Panc1 (cell line): ENCODE data around the gene MRPL55. TPM values are rescaled to one million over a fixed set of nuclear protein-coding genes. Genes with fewer than 3 reads are reported as not detected.

Experiments
- ATAC-seq: fragments of 200-7000 bp; cut with Tn5 transposase; 2 replicates; pipeline ENCODE4 v1.9.1; 2020; ENCODE audit warnings: mild to moderate bottlenecking, moderate library complexity
- BruUV-seq: library from RNA; stranded (reverse); fragments of 400-500 nt; replicated peaks from 2 replicates; lab custom pipeline; 2021; lab: Mats Ljungman, UMichigan
- CTCF ChIA-PET: fragments of 300-600 bp; sonication (Branson Sonifier 250); formaldehyde crosslinking; loops from one replicate; lab custom pipeline; 2022; ENCODE audit warnings: antibody characterized with exemption; lab: Charles Lee
- POLR2A ChIA-PET: fragments of 300-600 bp; sonication (Branson Sonifier 250); formaldehyde crosslinking; loops from one replicate; lab custom pipeline; 2022; ENCODE audit warnings: antibody characterized with exemption; lab: Charles Lee
- DNase-seq: peaks from one replicate; pipeline ENCODE4 v3.0.0-alpha.2; 2010; ENCODE audit warnings: low read depth, low spot score
- H3K27ac ChIP-seq: 2 replicates; pipeline ENCODE4 v1.5.1; 2011; ENCODE audit warnings: mild to moderate bottlenecking, low read length, inconsistent platforms
- H3K27me3 ChIP-seq: fragments of 200-500 bp; sonication (Bioruptor generic); 2 replicates; pipeline ENCODE4 v1.6.0; 2014; ENCODE audit warnings: low read length, inconsistent platforms; ENCODE audit not compliant: control insufficient read depth, insufficient read depth
- H3K36me3 ChIP-seq: fragments of 200-500 bp; sonication (Bioruptor generic); 2 replicates; pipeline ENCODE4 v1.5.1; 2014; ENCODE audit warnings: inconsistent platforms, mild to moderate bottlenecking, low read length, moderate library complexity; ENCODE audit not compliant: control insufficient read depth, insufficient read depth
- H3K4me1 ChIP-seq: 2 replicates; pipeline ENCODE4 v1.5.1; 2011; ENCODE audit warnings: inconsistent platforms, mild to moderate bottlenecking, low read length, moderate library complexity; ENCODE audit not compliant: control insufficient read depth, insufficient read depth
- H3K4me3 ChIP-seq, 2 experiments: 2 replicates each; pipeline ENCODE4 v1.5.1; 2011 to 2012; ENCODE audit warnings: low read depth in 2 of 2, low read length in 2 of 2, mild to moderate bottlenecking in 2 of 2, inconsistent platforms in 1 of 2, moderate library complexity in 1 of 2
- H3K9me3 ChIP-seq: fragments of 200-500 bp; sonication (Bioruptor generic); 2 replicates; pipeline ENCODE4 v1.5.1; 2014; ENCODE audit warnings: low read depth, mild to moderate bottlenecking, inconsistent platforms, low read length, moderate library complexity; ENCODE audit not compliant: control insufficient read depth, insufficient read depth
- POLR2AphosphoS5 ChIP-seq: IDR thresholded peaks from 2 replicates; pipeline ENCODE4 v1.6.1; 2012; ENCODE audit warnings: mild to moderate bottlenecking, low read depth, low read length, moderate library complexity
- SIN3A ChIP-seq: IDR thresholded peaks from 2 replicates; pipeline ENCODE4 v1.6.1; 2012; ENCODE audit warnings: low read depth, mild to moderate bottlenecking, low read length, moderate library complexity, borderline replicate concordance; ENCODE audit not compliant: insufficient read depth
- TCF7L2 ChIP-seq: IDR thresholded peaks from 2 replicates; pipeline ENCODE4 v1.6.1; 2011; ENCODE audit warnings: mild to moderate bottlenecking, low read depth, low read length, inconsistent platforms
- in situ Hi-C: cut with HindIII; loops from 2 replicates; pipeline ENCODE4 v1.10.0; 2016; ENCODE audit warnings: low sequenced_read_pairs, low pct_unique_long_range_greater_than_20kb
- intact Hi-C: fragments of 100-400 bp; cut with micrococcal nuclease; formaldehyde crosslinking; loops from one replicate; pipeline ENCODE4 v1.10.0; 2022; ENCODE audit not compliant: unreplicated experiment
- total RNA-seq: library from RNA; stranded (reverse); gene quantifications from one replicate; pipeline ENCODE4 v1.2.1, GENCODE V29; 2021; ENCODE audit not compliant: unreplicated experiment
- TF ChIP-seq, protein P1 (sequence below), 2 experiments: IDR thresholded peaks; 2 replicates each; pipeline ENCODE4 v1.6.1; 2011 to 2012; ENCODE audit warnings: low read depth in 2 of 2, control low read depth in 1 of 2, low read length in 1 of 2, mild to moderate bottlenecking in 1 of 2, moderate library complexity in 1 of 2; ENCODE audit not compliant: insufficient read depth in 1 of 2
- TF ChIP-seq, protein P2 (sequence below): fragments of 450-650 bp; IDR thresholded peaks from 2 replicates; pipeline ENCODE4 v1.5.1; 2017; ENCODE audit warnings: mild to moderate bottlenecking

Gene MRPL55
- total RNA-seq, 1 experiment from 2014 or later = 53.0 TPM

DNA sequence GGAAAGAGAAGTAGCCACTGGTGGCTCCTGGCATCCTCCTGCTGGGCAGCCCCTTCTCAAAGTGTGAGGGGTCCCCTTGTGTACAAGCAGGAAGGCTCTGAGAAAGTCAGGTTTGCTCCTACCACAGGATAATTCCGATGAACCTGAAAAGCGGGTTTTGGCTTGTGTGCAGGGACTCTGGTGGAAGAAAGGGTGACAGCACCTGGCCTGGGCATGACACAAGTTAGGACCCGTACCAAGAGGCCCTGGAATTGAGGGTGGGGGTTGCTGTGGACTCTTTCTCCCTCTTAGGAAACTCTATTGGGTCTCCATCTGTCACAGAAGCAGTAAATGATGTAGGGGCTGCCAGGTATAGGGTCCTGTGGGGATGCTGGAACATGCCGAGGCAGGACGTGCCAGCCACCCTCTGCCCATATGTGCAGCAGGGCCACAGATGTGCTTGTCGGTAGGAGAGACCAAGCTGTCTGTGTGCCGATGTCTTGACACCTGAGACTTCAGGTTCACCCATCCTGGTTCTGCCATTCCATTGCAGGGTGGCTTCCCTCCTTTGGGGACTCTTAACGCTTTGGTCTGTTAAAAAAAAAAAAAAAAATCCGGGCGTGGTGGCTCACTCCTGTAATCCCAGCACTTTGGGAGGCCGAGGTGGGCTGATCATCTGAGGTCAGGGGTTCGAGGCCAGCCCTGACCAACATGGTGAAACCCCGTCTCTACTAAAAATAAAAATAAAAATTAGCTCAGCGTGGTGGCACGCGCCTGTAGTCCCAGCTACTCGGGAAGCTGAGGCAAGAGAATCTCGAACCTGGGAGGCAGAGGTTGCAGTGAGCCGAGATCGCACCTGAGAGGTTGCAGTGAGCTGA is 15.8 kb downstream of the MRPL55 start:
- no peak for ATAC-seq
- POLR2A ChIA-PET = no interaction called here
- in situ Hi-C loops = no loop called here

GRCh38 chr1:228092342-228093049 is 16.6 kb downstream of the MRPL55 start:
- peaks cover 33% of the 10 kb centered on the region for H3K4me1 ChIP-seq
- CTCF ChIA-PET = no interaction called here
- POLR2A ChIA-PET = no interaction called here
- H3K27ac ChIP-seq = no peak overlapping the region
- BruUV-seq = no TSS peak
- no peak for ATAC-seq
- no peaks in the 10 kb centered on the region; the same call in 1 of the 2 replicates for H3K36me3 ChIP-seq
- H3K4me3 ChIP-seq = no peak overlapping the region
- peaks cover 3% of the 10 kb centered on the region; the same call in 1 of the 2 replicates for H3K9me3 ChIP-seq
- in situ Hi-C loops = no loop called here
- no peak for DNase-seq
- no peaks in the 10 kb centered on the region for H3K27me3 ChIP-seq
- intact Hi-C loops = no loop called here
- TF ChIP-seq, protein P1, sequence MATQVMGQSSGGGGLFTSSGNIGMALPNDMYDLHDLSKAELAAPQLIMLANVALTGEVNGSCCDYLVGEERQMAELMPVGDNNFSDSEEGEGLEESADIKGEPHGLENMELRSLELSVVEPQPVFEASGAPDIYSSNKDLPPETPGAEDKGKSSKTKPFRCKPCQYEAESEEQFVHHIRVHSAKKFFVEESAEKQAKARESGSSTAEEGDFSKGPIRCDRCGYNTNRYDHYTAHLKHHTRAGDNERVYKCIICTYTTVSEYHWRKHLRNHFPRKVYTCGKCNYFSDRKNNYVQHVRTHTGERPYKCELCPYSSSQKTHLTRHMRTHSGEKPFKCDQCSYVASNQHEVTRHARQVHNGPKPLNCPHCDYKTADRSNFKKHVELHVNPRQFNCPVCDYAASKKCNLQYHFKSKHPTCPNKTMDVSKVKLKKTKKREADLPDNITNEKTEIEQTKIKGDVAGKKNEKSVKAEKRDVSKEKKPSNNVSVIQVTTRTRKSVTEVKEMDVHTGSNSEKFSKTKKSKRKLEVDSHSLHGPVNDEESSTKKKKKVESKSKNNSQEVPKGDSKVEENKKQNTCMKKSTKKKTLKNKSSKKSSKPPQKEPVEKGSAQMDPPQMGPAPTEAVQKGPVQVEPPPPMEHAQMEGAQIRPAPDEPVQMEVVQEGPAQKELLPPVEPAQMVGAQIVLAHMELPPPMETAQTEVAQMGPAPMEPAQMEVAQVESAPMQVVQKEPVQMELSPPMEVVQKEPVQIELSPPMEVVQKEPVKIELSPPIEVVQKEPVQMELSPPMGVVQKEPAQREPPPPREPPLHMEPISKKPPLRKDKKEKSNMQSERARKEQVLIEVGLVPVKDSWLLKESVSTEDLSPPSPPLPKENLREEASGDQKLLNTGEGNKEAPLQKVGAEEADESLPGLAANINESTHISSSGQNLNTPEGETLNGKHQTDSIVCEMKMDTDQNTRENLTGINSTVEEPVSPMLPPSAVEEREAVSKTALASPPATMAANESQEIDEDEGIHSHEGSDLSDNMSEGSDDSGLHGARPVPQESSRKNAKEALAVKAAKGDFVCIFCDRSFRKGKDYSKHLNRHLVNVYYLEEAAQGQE (IDR thresholded peaks at IDR 0.05; ENCODE audit: insufficient read depth in 1 of 2, low read depth in 2 of 2, low read length in 1 of 2) = no peak
- TF ChIP-seq SIN3A = no peak
- TF ChIP-seq, protein P2, sequence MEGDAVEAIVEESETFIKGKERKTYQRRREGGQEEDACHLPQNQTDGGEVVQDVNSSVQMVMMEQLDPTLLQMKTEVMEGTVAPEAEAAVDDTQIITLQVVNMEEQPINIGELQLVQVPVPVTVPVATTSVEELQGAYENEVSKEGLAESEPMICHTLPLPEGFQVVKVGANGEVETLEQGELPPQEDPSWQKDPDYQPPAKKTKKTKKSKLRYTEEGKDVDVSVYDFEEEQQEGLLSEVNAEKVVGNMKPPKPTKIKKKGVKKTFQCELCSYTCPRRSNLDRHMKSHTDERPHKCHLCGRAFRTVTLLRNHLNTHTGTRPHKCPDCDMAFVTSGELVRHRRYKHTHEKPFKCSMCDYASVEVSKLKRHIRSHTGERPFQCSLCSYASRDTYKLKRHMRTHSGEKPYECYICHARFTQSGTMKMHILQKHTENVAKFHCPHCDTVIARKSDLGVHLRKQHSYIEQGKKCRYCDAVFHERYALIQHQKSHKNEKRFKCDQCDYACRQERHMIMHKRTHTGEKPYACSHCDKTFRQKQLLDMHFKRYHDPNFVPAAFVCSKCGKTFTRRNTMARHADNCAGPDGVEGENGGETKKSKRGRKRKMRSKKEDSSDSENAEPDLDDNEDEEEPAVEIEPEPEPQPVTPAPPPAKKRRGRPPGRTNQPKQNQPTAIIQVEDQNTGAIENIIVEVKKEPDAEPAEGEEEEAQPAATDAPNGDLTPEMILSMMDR = no peak

More for the DNA sequence above, 15.8 kb downstream of the MRPL55 start:
- intact Hi-C loops = no loop called here
- TF ChIP-seq SIN3A (no peak), POLR2AphosphoS5 (no peak), TCF7L2 (no peak)
- TF ChIP-seq, protein P1 (IDR thresholded peaks at IDR 0.05; ENCODE audit: insufficient read depth in 1 of 2, low read depth in 2 of 2, low read length in 1 of 2) = no peak
- TF ChIP-seq, protein P2 = no peak
- Histone ChIP-seq H3K36me3 (no peaks in the 10 kb centered on the region; the same call in none of the 2 replicates), H3K4me3 (no peak overlapping the region), H3K27me3 (no peaks in the 10 kb centered on the region), H3K9me3 (peaks cover 3% of the 10 kb centered on the region; the same call in 1 of the 2 replicates), H3K4me1 (peaks cover 25% of the 10 kb centered on the region), H3K27ac (no peak overlapping the region)
- no peak for DNase-seq
- CTCF ChIA-PET = no interaction called here
- no TSS peak for BruUV-seq
